Tibial artery (tissue), 4 donors: ENCODE measurements around the gene MLEC.

ENCODE experiments used
- DNase-seq, 2 donors: peaks; one replicate each; pipeline ENCODE4 v3.0.0-alpha.2; 2019
- H3K27ac ChIP-seq, 2 donors: fragments of 200-600 bp; sonication (generic) in 1 of 2; 1 replicate in 1 of 2; 2 replicates in 1 of 2; pipeline ENCODE4 v1.5.1; 2018 to 2019; ENCODE audit warnings: mild to moderate bottlenecking in 1 of 2
- H3K27me3 ChIP-seq, 2 donors: fragments of 200-600 bp; sonication (generic) in 1 of 2; one replicate each; pipeline versions ENCODE4 v1.5.1 to v1.6.0; 2016 to 2019
- H3K36me3 ChIP-seq, 3 donors: fragments of 200-600 bp; sonication (generic) in 2 of 3; one replicate each; pipeline ENCODE4 v1.5.1; 2016 to 2019; ENCODE audit warnings: mild to moderate bottlenecking in 2 of 3
- H3K4me1 ChIP-seq, 4 donors: fragments of 200-600 bp; sonication (generic) in 2 of 4; 1 replicate in 3 of 4; 2 replicates in 1 of 4; pipeline ENCODE4 v1.5.1; 2016 to 2019
- H3K4me3 ChIP-seq, 2 donors: fragments of 200-600 bp; sonication (generic) in 1 of 2; 1 replicate in 1 of 2; 2 replicates in 1 of 2; pipeline ENCODE4 v1.5.1; 2018 to 2019; ENCODE audit warnings: mild to moderate bottlenecking in 2 of 2
- H3K9me3 ChIP-seq, 3 donors: fragments of 200-600 bp; sonication (generic) in 1 of 3; one replicate each; pipeline ENCODE4 v1.5.1; 2016 to 2019
- CTCF ChIP-seq, 2 experiments: fragments of 200-600 bp in 1 of 2; fragments of 450-650 bp in 1 of 2; IDR thresholded peaks; one replicate each; pipeline ENCODE4 v1.5.1; 2017 to 2019; ENCODE audit warnings: antibody characterized with exemption in 2 of 2, mild to moderate bottlenecking in 1 of 2, moderate library complexity in 1 of 2
- intact Hi-C: fragments of 100-400 bp; cut with DNase I; formaldehyde crosslinking; loops from one replicate; pipeline ENCODE4 v1.15.0; 2023; ENCODE audit warnings: low total_unique reads

Gene MLEC

DNA sequence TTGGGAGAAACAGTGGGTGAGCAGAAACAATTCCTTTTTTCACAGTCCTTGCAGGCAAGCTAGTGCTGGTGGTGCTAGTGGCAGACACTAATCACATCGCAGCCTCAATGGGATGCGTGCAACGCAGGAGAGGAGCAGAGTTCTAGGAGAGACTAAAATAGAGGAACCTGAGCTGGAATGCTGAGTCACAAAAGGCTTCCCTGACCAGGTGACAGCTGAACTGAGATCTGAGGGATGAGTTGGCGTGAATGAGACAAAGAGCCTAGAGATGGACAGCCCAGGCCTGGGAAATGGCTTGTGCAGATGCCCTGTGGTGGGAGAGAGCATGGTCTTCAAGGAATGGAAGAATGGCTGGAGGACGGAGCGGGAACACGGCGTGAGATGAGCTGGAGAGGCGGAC lies 64.4 kb downstream of the MLEC start:
- no peaks in the 10 kb centered on the region for H3K27me3 ChIP-seq
- H3K27ac ChIP-seq = no peak overlapping the region
- H3K4me1 ChIP-seq = no peaks in the 10 kb centered on the region
- intact Hi-C loops = no loop called here
- H3K9me3 ChIP-seq = peaks cover 0 to 5% (median 0%) of the 10 kb centered on the region in 3 donors
- no peaks in the 10 kb centered on the region for H3K36me3 ChIP-seq
- H3K4me3 ChIP-seq = no peak overlapping the region
- DNase-seq = no peak
- TF ChIP-seq CTCF (IDR thresholded peaks at IDR 0.05) = no peak
